ENCODE measurements around the gene ZNF214. TPM values are rescaled to one million over a fixed set of nuclear protein-coding genes. Genes with fewer than 3 reads are reported as not detected.

Gene ZNF214
- total RNA-seq, result 8.3 TPM

- peak; percentile 94 for DNase-seq (ENCODE audit: low spot score)
- peak; percentile 99 for ATAC-seq
- intact Hi-C loops (cut with DNase I), result no loop called here
These were observed at the start of gene ZNF214, which contains the start of gene NLRP14 for GRCh38 chr11:7020183-7020917. Gene ZNF214 (minus strand): TSS chr11:7020346. CDS start chr11:7002835, 17,511 bp downstream. Gene NLRP14 (plus strand): TSS chr11:7020479. CDS start chr11:7038587, 18,108 bp downstream.

GRCh38 chr11:7062534-7062933 is 42.4 kb upstream of the ZNF214 start:
- intact Hi-C loops (cut with DNase I), result no loop called here
- ATAC-seq (no peak), DNase-seq (ENCODE audit: low spot score) (no peak)

- no peak for ATAC-seq
- intact Hi-C loops (cut with DNase I), result no loop called here
- DNase-seq (ENCODE audit: low spot score), result no peak
These were observed 40.7 kb upstream of the ZNF214 start for GRCh38 chr11:7060868-7061267.

DNA sequence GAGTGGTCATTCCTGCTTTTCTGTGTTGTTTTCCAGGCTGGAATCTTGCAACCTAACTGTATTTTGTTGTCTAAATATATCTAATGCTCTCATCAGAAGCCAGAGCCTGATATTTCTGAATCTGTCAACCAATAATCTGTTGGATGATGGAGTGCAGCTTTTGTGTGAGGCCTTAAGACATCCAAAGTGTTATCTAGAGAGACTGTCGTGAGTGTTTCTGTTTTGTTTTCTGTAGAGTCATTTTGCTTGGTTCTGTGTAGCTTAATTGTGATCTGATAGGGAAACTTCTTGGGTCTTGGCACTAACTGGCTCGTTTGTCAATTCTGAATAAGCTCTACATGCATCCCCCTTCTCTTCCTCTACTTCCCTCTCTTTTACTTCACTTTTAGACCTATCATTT is 37.5 kb upstream of the ZNF214 start:
- intact Hi-C loops (cut with DNase I), result no loop called here
- DNase-seq (ENCODE audit: low spot score), result no peak
- no peak for ATAC-seq

- no peak for DNase-seq (ENCODE audit: low spot score)
- intact Hi-C loops (cut with DNase I), result no loop called here
- no peak for ATAC-seq
These were observed 36.8 kb upstream of the ZNF214 start for GRCh38 chr11:7056828-7057513.

DNA sequence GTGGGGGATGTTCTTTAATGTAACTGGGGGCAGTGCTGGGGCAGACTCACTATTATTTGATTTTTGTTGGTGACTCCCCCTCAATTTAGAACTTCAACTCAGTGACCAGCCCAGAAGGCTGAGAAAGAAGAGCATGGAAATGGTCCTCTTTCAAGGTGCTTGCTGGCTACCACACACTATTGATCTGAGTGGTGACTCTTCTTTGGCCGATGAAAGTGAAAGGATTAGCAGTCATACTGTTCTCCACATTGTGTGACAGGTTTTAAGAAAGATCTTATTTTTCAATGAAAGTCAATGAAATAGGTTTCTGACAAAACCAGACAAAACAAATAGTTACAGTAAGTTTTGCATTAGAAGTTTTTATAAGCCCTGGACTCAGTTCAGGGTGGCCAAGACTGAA is 30.0 kb upstream of the ZNF214 start:
- no peak for DNase-seq (ENCODE audit: low spot score)
- intact Hi-C loops (cut with DNase I), result no loop called here
- no peak for ATAC-seq

- ATAC-seq, result no peak
These were observed 26.5 kb upstream of the ZNF214 start for GRCh38 chr11:7046474-7047175.

GRCh38 chr11:7034019-7034418 is 13.9 kb upstream of the ZNF214 start:
- ATAC-seq, result no peak
- no peak for DNase-seq (ENCODE audit: low spot score)
- intact Hi-C loops (cut with DNase I), result no loop called here

More at GRCh38 chr11:7046474-7047175, 26.5 kb upstream of the ZNF214 start:
- DNase-seq (ENCODE audit: low spot score), result no peak
- intact Hi-C loops (cut with DNase I), result no loop called here

DNA sequence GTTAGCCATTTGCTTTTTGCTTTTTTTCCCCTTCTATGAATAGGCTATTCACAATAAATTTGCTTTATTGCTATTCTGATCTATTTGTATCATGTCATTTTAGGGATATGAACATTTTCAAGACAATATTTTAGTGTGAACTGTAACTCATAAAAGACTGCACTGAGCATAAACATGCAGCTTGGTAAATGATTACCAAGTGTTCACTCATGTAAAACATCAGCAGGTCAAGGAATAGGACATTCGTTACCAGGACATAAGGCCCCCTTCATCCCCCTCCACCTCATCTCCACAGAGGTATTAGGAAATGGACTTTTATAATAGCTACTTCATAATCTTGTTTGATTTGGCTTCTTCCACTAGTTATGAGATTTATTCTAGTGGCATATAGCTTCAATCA is 12.5 kb upstream of the ZNF214 start:
- ATAC-seq, result no peak
- intact Hi-C loops (cut with DNase I), result no loop called here
- DNase-seq (ENCODE audit: low spot score), result no peak

GRCh38 chr11:7031471-7031871 is 11.3 kb upstream of the ZNF214 start:
- intact Hi-C loops (cut with DNase I), result no loop called here
- no peak for DNase-seq (ENCODE audit: low spot score)

GRCh38 chr11:7030836-7031235 is 10.7 kb upstream of the ZNF214 start:
- ATAC-seq, result no peak
- intact Hi-C loops (cut with DNase I), result no loop called here
- no peak for DNase-seq (ENCODE audit: low spot score)

More at GRCh38 chr11:7031471-7031871, 11.3 kb upstream of the ZNF214 start:
- no peak for ATAC-seq

DNA sequence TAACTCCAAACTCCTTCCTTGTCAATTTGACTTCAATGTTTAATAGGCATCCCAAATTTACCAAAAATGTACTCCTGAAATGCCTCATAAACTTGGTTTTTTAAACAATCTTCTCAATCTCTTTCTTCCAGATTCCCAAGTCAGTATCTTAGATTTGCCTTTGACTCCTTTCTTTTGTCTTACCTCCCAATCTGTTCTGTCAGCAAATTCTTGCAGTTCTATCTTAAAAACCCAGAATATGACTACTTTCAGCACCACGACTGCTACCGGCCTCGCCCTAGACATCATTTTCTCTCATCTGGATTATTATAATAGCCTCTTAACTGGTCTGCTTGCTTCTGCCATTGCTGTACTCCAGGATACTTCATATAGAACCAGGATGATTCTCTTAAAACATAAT is 8.0 kb upstream of the ZNF214 start:
- no peak for ATAC-seq
- no peak for DNase-seq (ENCODE audit: low spot score)
- intact Hi-C loops (cut with DNase I), result no loop called here

- DNase-seq (ENCODE audit: low spot score) (no peak), ATAC-seq (no peak)
- intact Hi-C loops (cut with DNase I), result no loop called here
These were observed 1.2 kb upstream of the ZNF214 start for GRCh38 chr11:7021318-7021717.

GRCh38 chr11:7019500-7020182 is 505 bp downstream of the ZNF214 start:
- ATAC-seq (peak; percentile 45), DNase-seq (ENCODE audit: low spot score) (peak; percentile 62)
- intact Hi-C loops (cut with DNase I), result no loop called here

DNA sequence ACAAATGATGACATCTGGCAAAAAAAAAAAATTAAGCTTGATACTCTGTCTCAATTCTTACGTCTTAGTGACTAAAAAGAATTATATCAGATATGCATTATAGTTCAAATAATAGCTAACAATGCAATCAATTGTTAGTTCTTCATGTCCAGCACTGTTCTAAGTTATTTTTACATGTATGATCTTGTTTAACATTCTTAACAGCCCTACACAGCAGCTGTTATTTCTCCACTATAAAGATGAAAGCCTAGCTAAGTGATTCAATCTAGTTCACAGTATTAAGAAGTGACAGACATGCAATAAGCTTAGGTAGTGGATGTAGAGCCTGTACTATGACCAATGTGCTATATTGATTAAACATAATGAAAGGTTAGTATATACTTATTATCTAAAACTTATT is 4.1 kb downstream of the ZNF214 start:
- ATAC-seq, result no peak
- DNase-seq (ENCODE audit: low spot score), result no peak
- intact Hi-C loops (cut with DNase I), result no loop called here

DNA sequence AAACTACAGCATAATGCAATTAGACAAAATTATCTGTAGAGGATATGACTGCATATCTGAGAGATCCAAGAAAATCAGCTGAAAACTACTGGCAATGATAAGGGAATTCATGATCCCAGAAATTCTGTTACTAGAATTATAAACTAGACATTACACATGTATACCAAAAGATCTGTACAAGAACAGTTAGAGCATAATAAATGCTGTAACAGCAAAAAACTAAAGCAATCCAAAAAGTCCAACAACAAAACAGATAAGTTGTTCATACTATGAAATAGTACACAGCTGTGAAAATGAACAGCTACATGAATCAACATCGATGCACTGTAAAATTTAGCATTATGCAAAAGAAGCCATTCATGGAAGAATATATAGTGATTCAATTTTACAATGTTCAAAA is 6.0 kb downstream of the ZNF214 start:
- DNase-seq (ENCODE audit: low spot score) (no peak), ATAC-seq (no peak)
- intact Hi-C loops (cut with DNase I), result no loop called here

DNA sequence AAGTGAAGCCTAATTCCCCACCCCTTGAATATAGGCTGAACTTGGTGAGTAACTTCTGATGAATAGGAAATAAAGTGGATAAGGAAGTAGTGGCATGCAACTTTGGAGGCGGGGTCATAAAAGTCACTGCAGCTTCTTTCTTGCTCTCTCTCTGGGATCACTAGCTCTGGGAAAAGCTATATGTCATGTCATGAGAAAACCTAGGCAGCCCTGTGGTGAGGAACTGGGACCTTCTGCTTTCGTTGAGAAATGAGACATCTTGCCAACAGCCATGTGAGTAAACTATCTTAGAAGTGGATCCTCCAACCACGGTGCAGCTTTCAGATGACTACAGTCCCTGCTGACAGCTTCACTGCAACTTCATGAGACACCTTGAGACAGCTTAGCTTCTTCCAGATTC is 15.7 kb downstream of the ZNF214 start:
- DNase-seq (ENCODE audit: low spot score) (no peak), ATAC-seq (no peak)
- intact Hi-C loops (cut with DNase I), result no loop called here

GRCh38 chr11:6995703-6996102 is 24.4 kb downstream of the ZNF214 start:
- intact Hi-C loops (cut with DNase I), result no loop called here

More at GRCh38 chr11:6995703-6996102, 24.4 kb downstream of the ZNF214 start:
- no peak for ATAC-seq
- DNase-seq (ENCODE audit: low spot score), result no peak
